K562 (cell line): ENCODE data around the gene NUDT22. TPM values are rescaled to one million over a fixed set of nuclear protein-coding genes. Genes with fewer than 3 reads are reported as not detected.
A peak's percentile ranks its signal among the peaks of the same experiment; 100 is the strongest.

Source experiments
- E2F1 ChIP-seq: sonication (generic); formaldehyde crosslinking; IDR thresholded peaks from 2 replicates; pipeline ENCODE4 v1.8.1; 2023; ENCODE audit warnings: mild to moderate bottlenecking, missing genetic modification reagents, moderate library complexity
- ELF2 ChIP-seq: fragments of 250-450 bp; sonication (Bioruptor Pico); IDR thresholded peaks from 2 replicates; pipeline ENCODE4 v1.5.0; 2021; ENCODE audit warnings: mild to moderate bottlenecking
- FUS ChIP-seq: fragments of 200-400 bp; formaldehyde crosslinking; optimal IDR thresholded peaks from 2 replicates; pipeline ENCODE3; 2017; ENCODE audit warnings: low read depth, low read length
- HSF4 ChIP-seq: fragments of 250-450 bp; sonication (Bioruptor Pico); IDR thresholded peaks from 2 replicates; pipeline ENCODE4 v2.1.2; 2022; ENCODE audit warnings: mild to moderate bottlenecking, moderate library complexity, borderline replicate concordance
- KHSRP ChIP-seq: fragments of 450-650 bp; IDR thresholded peaks from 2 replicates; pipeline ENCODE4 v1.6.1; 2017
- MIER1 ChIP-seq: fragments of 450-650 bp; IDR thresholded peaks from 2 replicates; pipeline ENCODE4 v1.6.1; 2016; ENCODE audit warnings: antibody characterized with exemption, mild to moderate bottlenecking, low read depth
- MNT ChIP-seq, 2 experiments: fragments of 450-650 bp; conservative IDR thresholded peaks; 2 replicates each; pipeline ENCODE4 v1.6.1; 2017; ENCODE audit warnings: mild to moderate bottlenecking in 2 of 2, moderate library complexity in 2 of 2
- NR4A1 ChIP-seq, 2 experiments: fragments of 250-450 bp in 1 of 2; fragments of 450-650 bp in 1 of 2; sonication (Bioruptor Pico) in 1 of 2; IDR thresholded peaks; 2 replicates each; pipeline versions ENCODE4 v1.4.0 to v1.6.1; 2016 to 2020; ENCODE audit warnings: mild to moderate bottlenecking in 2 of 2, missing compliant biosample characterization in 1 of 2, missing genetic modification characterization in 1 of 2, moderate library complexity in 1 of 2
- PHF21A ChIP-seq: fragments of 450-650 bp; IDR thresholded peaks from 2 replicates; pipeline ENCODE4 v1.6.1; 2017; ENCODE audit warnings: low read depth, borderline replicate concordance
- RBBP5 ChIP-seq: fragments of 200-600 bp; sonication (generic); IDR thresholded peaks from 2 replicates; pipeline ENCODE4 v1.6.1; 2012; ENCODE audit warnings: borderline replicate concordance, mild to moderate bottlenecking, low read length, control low read depth, inconsistent platforms; ENCODE audit not compliant: insufficient read depth, poor library complexity, severe bottlenecking
- RHOXF2B ChIP-seq: fragments of 250-450 bp; sonication (Bioruptor Pico); conservative IDR thresholded peaks from 2 replicates; pipeline ENCODE4 v1.5.1; 2021
- SAFB2 ChIP-seq: fragments of 200-400 bp; formaldehyde crosslinking; IDR thresholded peaks from 2 replicates; pipeline ENCODE4 v1.6.1; 2018; ENCODE audit warnings: borderline replicate concordance, low read length, low read depth, moderate library complexity; ENCODE audit not compliant: severe bottlenecking
- SMC3 ChIP-seq: conservative IDR thresholded peaks from 2 replicates; pipeline ENCODE4 v1.6.1; 2011; ENCODE audit warnings: low read depth, low read length, improper control_type of control experiment; ENCODE audit not compliant: insufficient read depth
- SRSF3 ChIP-seq: fragments of 200-400 bp; formaldehyde crosslinking; IDR thresholded peaks from 2 replicates; pipeline ENCODE4 v1.6.1; 2016; ENCODE audit warnings: mild to moderate bottlenecking, low read length, moderate library complexity; ENCODE audit not compliant: insufficient read depth
- TARDBP ChIP-seq: fragments of 450-650 bp; IDR thresholded peaks from 2 replicates; pipeline ENCODE4 v1.6.1; 2016
- TCFL5 ChIP-seq: fragments of 250-450 bp; sonication (Bioruptor Pico); conservative IDR thresholded peaks from 2 replicates; pipeline ENCODE4 v1.6.1; 2021; ENCODE audit warnings: mild to moderate bottlenecking, moderate library complexity, matching md5 sums
- ZNF280A ChIP-seq: fragments of 450-650 bp; IDR thresholded peaks from 2 replicates; pipeline ENCODE4 v1.6.1; 2018; ENCODE audit warnings: mild to moderate bottlenecking, low read depth; ENCODE audit not compliant: partially characterized antibody
- ZNF431 ChIP-seq: sonication (generic); formaldehyde crosslinking; IDR thresholded peaks from 2 replicates; pipeline ENCODE4 v1.8.0; 2022; ENCODE audit warnings: mild to moderate bottlenecking, missing genetic modification reagents
- ZNF707 ChIP-seq: fragments of 250-450 bp; sonication (Bioruptor Pico); conservative IDR thresholded peaks from 2 replicates; pipeline ENCODE4 v1.8.0; 2022; ENCODE audit warnings: inconsistent platforms, mild to moderate bottlenecking, moderate library complexity
- ZNF740 ChIP-seq, 3 experiments: fragments of 200-800 bp in 1 of 3; sonication (Bioruptor generic) in 1 of 3; sonication (generic) in 1 of 3; formaldehyde crosslinking in 1 of 3; IDR thresholded peaks; 2 replicates each; pipeline versions ENCODE4 v1.6.1 to v1.8.0; 2016 to 2022; ENCODE audit warnings: mild to moderate bottlenecking in 2 of 3, missing compliant biosample characterization in 2 of 3, missing genetic modification characterization in 2 of 3, missing genetic modification reagents in 1 of 3
- polyA plus RNA-seq, 8 experiments: library from polyadenylated mRNA; depleted of rRNA in 4 of 8; stranded (reverse) in 5 of 8; unstranded in 3 of 8; fragments of >200 nt; fragmentation: Nextera tagmentation in 2 of 8; fragmentation: Illumina TruSeq in 1 of 8; extraction: Ambion mirVana in 2 of 8; extraction: Trizol in 1 of 8; gene quantifications; 2 replicates each; pipeline versions ENCODE4 v1.2.1 to v1.2.3, GENCODE V29; 2011 to 2014; ENCODE audit warnings: inconsistent platforms in 1 of 8, missing spikeins in 1 of 8
- total RNA-seq, 7 experiments: library from RNA; depleted of rRNA in 6 of 7; stranded (reverse); fragments of >200 nt in 6 of 7; fragmentation: Illumina TruSeq in 2 of 7; extraction: Trizol in 2 of 7; gene quantifications; 2 replicates each; pipeline versions ENCODE4 v1.2.1 to v1.2.3, GENCODE V29; 2011 to 2021; ENCODE audit warnings: low replicate concordance in 1 of 7

NUDT22 gene
- total and polyA plus RNA-seq, 9 of the 15 experiments (the other 6 are each of a cell fraction or from before 2014, with no cell fraction given) = 6.3 to 92.6 (median 37.4) TPM

DNA sequence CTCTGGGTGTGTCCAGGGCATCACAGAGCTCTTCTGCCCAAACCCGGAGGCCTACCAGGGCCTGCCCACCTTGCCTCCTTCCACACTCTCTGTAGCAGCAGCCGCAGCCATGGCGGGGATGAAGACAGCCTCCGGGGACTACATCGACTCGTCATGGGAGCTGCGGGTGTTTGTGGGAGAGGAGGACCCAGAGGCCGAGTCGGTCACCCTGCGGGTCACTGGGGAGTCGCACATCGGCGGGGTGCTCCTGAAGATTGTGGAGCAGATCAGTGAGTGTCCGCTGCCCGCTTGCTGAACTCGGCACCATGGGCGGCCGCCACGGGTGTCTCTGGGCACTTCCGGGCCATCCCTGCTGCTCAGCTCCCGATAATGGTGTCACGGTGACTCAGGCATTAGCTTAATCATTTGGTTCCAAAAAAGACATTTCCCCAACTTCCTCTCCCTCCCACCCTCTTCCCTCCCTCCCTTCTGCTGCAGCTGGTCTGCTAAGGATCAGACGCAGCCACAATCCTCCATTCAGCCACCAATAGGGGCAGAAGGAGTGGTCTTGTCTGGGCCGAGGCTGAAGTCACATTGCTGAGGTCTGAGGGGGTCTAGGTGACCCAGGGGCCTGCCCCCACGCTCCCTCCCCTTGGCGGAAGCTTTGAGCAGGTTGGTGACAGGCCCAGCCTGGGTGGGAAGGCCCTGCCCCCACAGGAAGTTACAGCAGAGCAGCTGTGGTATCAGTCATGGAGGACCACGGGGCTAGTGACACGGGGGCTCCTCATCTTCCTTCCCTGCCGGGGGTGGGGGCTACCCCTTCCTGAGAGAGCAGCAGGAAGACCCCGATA is 18.6 kb upstream of the NUDT22 start (continued):
- TF ChIP-seq ZNF740 (CRISPR knock-in tag; IDR thresholded peaks at IDR 0.05) (no peak), ZNF740 (tag; IDR thresholded peaks at IDR 0.05) (no peak), MNT (conservative IDR thresholded peaks at IDR 0.05) (peak; percentile 79 to 89), MIER1 (no peak), PHF21A (no peak), SMC3 (no peak), NR4A1 (CRISPR knock-in tag; IDR thresholded peaks at IDR 0.05) (peak; percentile 34; the same call in 1 of the 2 replicates), NR4A1 (tag; IDR thresholded peaks at IDR 0.05) (peak; percentile 38; the same call in 1 of the 2 replicates), RBBP5 (peak; percentile 58), KHSRP (no peak), SRSF3 (no peak; the same call in 1 of the 2 replicates), E2F1 (CRISPR knock-in tag) (0 out of 2 replicates have a peak, but pooled peaks have one; percentile 50), FUS (no peak), ELF2 (peak; percentile 61; the same call in 1 of the 2 replicates), HSF4 (no peak), RHOXF2B (CRISPR knock-in tag) (no peak), SAFB2 (no peak), TCFL5 (CRISPR knock-in tag) (no peak), ZNF431 (CRISPR knock-in tag) (no peak; the same call in 1 of the 2 replicates), ZNF707 (no peak), ZNF280A (no peak), TARDBP (no peak)
